ENCODE results near the gene CAMK1G. TPM values are rescaled to one million over a fixed set of nuclear protein-coding genes. Genes with fewer than 3 reads are reported as not detected.

The CAMK1G gene
- total and polyA plus RNA-seq, 2 donors (not counting 1 experiment from before 2014, with no cell fraction given): not detected

GRCh38 chr1:209549443-209550205 is 33.9 kb upstream of the CAMK1G start:
- Histone ChIP-seq H3K4me2 (replicated peaks; ENCODE audit: low read depth, low read length, poor library complexity, severe bottlenecking) (no peak overlapping the region), H3K9me3 (ENCODE audit: control extremely low read depth in 1 of 3, control insufficient read depth in 2 of 3, insufficient read depth in 1 of 3, low read length in 2 of 3) (peaks cover 0 to 3% (median 0%) of the 10 kb centered on the region in 3 donors), H3K4me3 (ENCODE audit: control extremely low read depth in 1 of 5, extremely low read depth in 1 of 5, insufficient read depth in 1 of 5, low read depth in 2 of 5, low read length in 4 of 5) (no peak overlapping the region), H3K4me1 (ENCODE audit: control insufficient read depth in 2 of 2, insufficient read depth in 2 of 2, low read length in 2 of 2) (no peaks in the 10 kb centered on the region), H3K9ac (ENCODE audit: low read length) (no peak overlapping the region), H3K27me3 (replicated peaks in 1 of 4; ENCODE audit: control extremely low read depth in 1 of 4, control insufficient read depth in 3 of 4, insufficient read depth in 4 of 4, low read length in 3 of 4) (peaks cover 0 to 9% (median 0%) of the 10 kb centered on the region in 4 experiments), H3K36me3 (replicated peaks in 1 of 2; ENCODE audit: control extremely low read depth in 1 of 2, control insufficient read depth in 1 of 2, extremely low read depth in 1 of 2, insufficient read depth in 2 of 2, low read length in 1 of 2) (no peaks in the 10 kb centered on the region), H2AFZ (ENCODE audit: insufficient read depth, low read depth, low read length, poor library complexity, severe bottlenecking) (no peak overlapping the region), H4K20me1 (ENCODE audit: control insufficient read depth, insufficient read depth, low read length, poor library complexity, severe bottlenecking) (no peaks in the 10 kb centered on the region), H3K79me2 (ENCODE audit: control insufficient read depth, insufficient read depth, low read length) (no peaks in the 10 kb centered on the region), H3K27ac (ENCODE audit: low read length in 2 of 2) (no peak overlapping the region)
- intact Hi-C loops (cut with micrococcal nuclease): no loop called here
- peaks cover 14% of the 10 kb centered on the region for H3K27me3 Mint-ChIP-seq
- WGBS (ENCODE audit: insufficient coverage): 67% methylated on average over 3 of the region's 6 CpGs
- ChIA-PET CTCF (interaction anchor here (1.2 to 3.2 kb wide), 2 partner anchors 16 to 144 kb away, joined by 7 to 16 read pairs; no protein-coding TSS in a partner anchor), POLR2A (no interaction called here)
- TF ChIP-seq CTCF (IDR thresholded peaks at IDR 0.05) (no peak), EZH2 (IDR thresholded peaks at IDR 0.05; ENCODE audit: borderline replicate concordance, insufficient read depth, low read depth, low read length, poor library complexity, severe bottlenecking) (no peak)
- H3K4me1 Mint-ChIP-seq: no peaks in the 10 kb centered on the region
- no peak for DNase-seq
- no peaks in the 10 kb centered on the region for H3K9me3 Mint-ChIP-seq (ENCODE audit: insufficient read depth)
- no peak overlapping the region for H3K4me3 Mint-ChIP-seq
- ATAC-seq (ENCODE audit: low read depth): no peak
- H3K27ac Mint-ChIP-seq: no peak overlapping the region

- Histone ChIP-seq H3K27me3 (replicated peaks in 1 of 4; ENCODE audit: control extremely low read depth in 1 of 4, control insufficient read depth in 3 of 4, insufficient read depth in 4 of 4, low read length in 3 of 4) (peaks cover 0 to 6% (median 0%) of the 10 kb centered on the region in 4 experiments), H3K36me3 (replicated peaks in 1 of 2; ENCODE audit: control extremely low read depth in 1 of 2, control insufficient read depth in 1 of 2, extremely low read depth in 1 of 2, insufficient read depth in 2 of 2, low read length in 1 of 2) (no peaks in the 10 kb centered on the region), H4K20me1 (ENCODE audit: control insufficient read depth, insufficient read depth, low read length, poor library complexity, severe bottlenecking) (no peaks in the 10 kb centered on the region), H3K9ac (ENCODE audit: low read length) (no peak overlapping the region), H2AFZ (ENCODE audit: insufficient read depth, low read depth, low read length, poor library complexity, severe bottlenecking) (no peak overlapping the region), H3K4me3 (ENCODE audit: control extremely low read depth in 1 of 5, extremely low read depth in 1 of 5, insufficient read depth in 1 of 5, low read depth in 2 of 5, low read length in 4 of 5) (no peak overlapping the region), H3K27ac (ENCODE audit: low read length in 2 of 2) (no peak overlapping the region), H3K9me3 (ENCODE audit: control extremely low read depth in 1 of 3, control insufficient read depth in 2 of 3, insufficient read depth in 1 of 3, low read length in 2 of 3) (no peaks in the 10 kb centered on the region), H3K79me2 (ENCODE audit: control insufficient read depth, insufficient read depth, low read length) (no peaks in the 10 kb centered on the region), H3K4me2 (replicated peaks; ENCODE audit: low read depth, low read length, poor library complexity, severe bottlenecking) (no peak overlapping the region), H3K4me1 (ENCODE audit: control insufficient read depth in 2 of 2, insufficient read depth in 2 of 2, low read length in 2 of 2) (no peaks in the 10 kb centered on the region)
- ChIA-PET CTCF (no interaction called here), POLR2A (no interaction called here)
- Mint-ChIP-seq H3K9me3 (ENCODE audit: insufficient read depth) (no peaks in the 10 kb centered on the region), H3K27me3 (peaks cover 14% of the 10 kb centered on the region), H3K4me3 (no peak overlapping the region), H3K27ac (no peak overlapping the region), H3K4me1 (no peaks in the 10 kb centered on the region)
- intact Hi-C loops (cut with micrococcal nuclease): no loop called here
- no CpG with 5 or more reads among the region's 2 CpGs for WGBS (ENCODE audit: insufficient coverage)
- DNase-seq: no peak
- no peak for ATAC-seq (ENCODE audit: low read depth)
- TF ChIP-seq CTCF (IDR thresholded peaks at IDR 0.05): no peak
- no peak for TF ChIP-seq EZH2 (IDR thresholded peaks at IDR 0.05; ENCODE audit: borderline replicate concordance, insufficient read depth, low read depth, low read length, poor library complexity, severe bottlenecking)
Observed at GRCh38 chr1:209550519-209550918, 33.0 kb upstream of the CAMK1G start.
